ENCODE measurements around the gene MIP.
A peak's percentile ranks its signal among the peaks of the same experiment; 100 is the strongest.

Gene MIP

GRCh38 chr12:56477521-56478225 lies 23.2 kb upstream of the MIP start:
- TF ChIP-seq CTCF (IDR thresholded peaks at IDR 0.05): no peak

DNA sequence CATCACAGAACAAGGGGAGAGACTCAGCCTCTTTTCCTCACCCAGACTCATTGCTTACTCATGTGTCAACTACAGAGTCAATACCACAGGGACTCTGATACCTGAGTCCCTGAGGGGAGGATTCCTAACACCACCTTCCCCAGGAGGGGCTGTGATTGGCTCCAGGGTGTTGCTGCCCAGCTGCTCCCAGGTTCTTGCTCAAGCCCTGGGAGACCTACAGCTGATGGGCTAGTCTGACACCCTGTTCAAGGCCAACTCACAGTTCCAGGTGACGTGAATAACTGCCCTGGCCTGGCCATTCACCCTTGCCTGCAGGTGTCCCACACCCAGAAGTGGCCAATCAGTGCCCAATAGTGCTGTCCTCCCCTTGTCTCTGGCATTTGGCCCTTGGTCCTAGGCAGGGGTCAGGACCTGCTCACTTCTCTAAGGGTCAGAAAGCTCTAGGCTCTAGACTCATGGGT lies 22.5 kb upstream of the MIP start:
- no peak for TF ChIP-seq CTCF (IDR thresholded peaks at IDR 0.05)

DNA sequence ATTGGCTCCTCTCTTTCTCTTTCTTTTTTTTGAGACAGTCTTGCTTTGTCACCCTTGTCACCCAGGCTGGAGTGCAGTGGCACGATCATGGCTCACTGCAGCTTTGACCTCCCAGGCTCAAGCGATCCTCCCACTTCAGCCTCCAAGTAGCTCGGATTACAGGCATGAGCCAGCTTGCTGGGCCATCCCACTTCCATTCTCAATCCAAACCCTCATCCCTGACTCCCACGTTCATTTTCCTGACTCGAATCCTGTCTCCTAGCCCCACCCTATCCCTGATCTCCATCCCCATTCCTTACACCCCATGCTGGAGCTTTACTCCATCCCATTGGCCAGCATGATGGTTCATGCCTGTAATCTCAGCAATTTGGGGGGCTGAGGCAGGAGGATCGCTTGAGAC lies 21.7 kb upstream of the MIP start:
- no peak for TF ChIP-seq CTCF (IDR thresholded peaks at IDR 0.05)

DNA sequence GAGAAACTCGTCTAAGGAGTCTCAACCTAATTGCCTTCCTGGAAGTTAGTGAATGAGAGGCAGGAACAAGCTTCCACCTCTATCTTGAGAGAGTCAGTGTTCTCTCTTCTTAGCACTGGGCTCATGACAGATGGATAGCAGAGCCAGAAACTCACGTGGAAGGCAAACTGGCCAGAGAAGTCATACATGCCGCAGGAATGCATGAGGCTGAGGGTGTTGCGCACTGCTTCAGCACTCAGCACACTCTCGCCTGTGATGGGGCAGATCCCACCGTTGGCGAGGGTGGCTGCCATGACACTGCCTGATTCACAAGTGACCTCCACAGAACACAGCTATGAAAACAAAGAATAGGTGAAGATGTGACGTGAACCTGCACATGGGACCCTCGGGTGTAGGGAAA lies 19.9 kb upstream of the MIP start:
- TF ChIP-seq CTCF (IDR thresholded peaks at IDR 0.05): no peak

DNA sequence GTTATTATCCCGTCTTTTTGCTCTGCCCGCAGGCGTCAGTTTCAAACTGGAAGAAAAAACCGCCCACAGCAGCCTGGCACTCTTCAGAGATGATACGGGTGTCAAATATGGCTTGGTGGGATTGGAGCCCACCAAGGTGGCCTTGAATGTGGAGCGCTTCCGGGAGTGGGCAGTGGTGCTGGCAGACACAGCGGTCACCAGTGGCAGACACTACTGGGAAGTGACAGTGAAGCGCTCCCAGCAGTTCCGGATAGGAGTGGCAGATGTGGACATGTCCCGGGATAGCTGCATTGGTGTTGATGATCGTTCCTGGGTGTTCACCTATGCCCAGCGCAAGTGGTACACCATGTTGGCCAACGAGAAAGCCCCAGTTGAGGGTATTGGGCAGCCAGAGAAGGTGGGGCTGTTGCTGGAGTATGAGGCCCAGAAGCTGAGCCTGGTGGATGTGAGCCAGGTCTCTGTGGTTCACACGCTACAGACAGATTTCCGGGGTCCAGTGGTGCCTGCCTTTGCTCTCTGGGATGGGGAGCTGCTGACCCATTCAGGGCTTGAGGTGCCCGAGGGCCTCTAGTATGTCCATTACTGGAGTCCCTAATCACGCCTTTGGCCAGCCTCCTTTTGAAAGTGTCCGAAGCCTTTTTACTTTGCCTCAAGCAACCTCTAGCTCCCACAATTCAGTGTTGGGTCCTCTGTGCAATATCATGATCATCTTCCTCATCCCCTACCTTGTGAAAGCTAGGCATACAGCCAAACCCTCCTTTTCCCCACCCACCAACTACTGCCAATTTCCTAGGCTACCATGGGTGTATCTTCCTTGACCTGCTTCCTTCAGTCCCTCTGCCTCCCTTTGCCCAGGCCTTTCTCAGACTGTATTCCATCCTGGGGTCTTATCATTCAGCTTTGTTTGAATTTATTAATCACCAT lies 14.8 kb upstream of the MIP start:
- TF ChIP-seq CTCF (IDR thresholded peaks at IDR 0.05): no peak

DNA sequence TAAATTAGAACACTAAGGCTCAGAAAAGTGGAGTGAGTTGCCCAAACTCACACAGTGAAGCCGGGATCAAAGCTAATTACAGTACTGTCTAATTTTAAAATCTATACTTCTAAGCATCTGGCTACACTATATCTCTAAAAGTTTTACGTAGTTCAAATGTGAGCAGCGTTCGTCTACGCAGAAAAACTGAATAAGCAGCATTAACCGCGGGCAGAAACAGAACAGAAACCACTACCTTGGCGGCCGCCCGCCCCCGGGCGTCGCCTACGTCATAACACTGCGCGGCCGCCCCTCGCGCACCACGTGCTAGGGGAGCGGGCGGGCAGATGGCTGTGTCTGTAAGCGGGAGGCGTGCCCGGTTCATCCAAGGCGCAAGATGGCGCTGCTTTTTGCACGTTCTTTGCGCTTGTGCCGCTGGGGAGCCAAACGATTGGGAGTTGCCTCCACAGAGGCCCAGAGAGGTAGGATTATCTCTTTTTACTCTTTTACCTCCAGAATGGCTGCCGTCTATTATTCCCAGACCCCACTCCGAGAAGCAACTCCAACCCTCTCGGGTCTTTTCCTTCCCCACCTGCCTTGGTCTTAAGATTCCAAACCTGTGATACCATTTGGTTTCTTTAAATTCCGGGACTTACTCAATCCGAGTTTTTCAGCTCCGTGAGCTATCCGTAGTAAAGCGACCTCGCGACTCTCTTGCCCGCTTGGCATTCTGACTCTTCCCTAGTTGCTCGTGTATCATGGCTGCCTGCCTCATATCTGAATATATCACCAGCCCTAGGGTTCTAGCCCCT lies 14.0 kb upstream of the MIP start, which contains the start of gene SPRYD4:
Gene SPRYD4 (plus strand): TSS at position 363 of the 791 bp plus-strand sequence. CDS start 14 bp downstream, at position 377.
- TF ChIP-seq CTCF (IDR thresholded peaks at IDR 0.05): peak; percentile 49; the same call in 1 of the 2 replicates

- no peak for TF ChIP-seq CTCF (IDR thresholded peaks at IDR 0.05)
Measured at GRCh38 chr12:56462565-56462964, 8.1 kb upstream of the MIP start.

All from LNCAP (cell line).